ENCODE results near the gene LRRFIP1.

DNA sequence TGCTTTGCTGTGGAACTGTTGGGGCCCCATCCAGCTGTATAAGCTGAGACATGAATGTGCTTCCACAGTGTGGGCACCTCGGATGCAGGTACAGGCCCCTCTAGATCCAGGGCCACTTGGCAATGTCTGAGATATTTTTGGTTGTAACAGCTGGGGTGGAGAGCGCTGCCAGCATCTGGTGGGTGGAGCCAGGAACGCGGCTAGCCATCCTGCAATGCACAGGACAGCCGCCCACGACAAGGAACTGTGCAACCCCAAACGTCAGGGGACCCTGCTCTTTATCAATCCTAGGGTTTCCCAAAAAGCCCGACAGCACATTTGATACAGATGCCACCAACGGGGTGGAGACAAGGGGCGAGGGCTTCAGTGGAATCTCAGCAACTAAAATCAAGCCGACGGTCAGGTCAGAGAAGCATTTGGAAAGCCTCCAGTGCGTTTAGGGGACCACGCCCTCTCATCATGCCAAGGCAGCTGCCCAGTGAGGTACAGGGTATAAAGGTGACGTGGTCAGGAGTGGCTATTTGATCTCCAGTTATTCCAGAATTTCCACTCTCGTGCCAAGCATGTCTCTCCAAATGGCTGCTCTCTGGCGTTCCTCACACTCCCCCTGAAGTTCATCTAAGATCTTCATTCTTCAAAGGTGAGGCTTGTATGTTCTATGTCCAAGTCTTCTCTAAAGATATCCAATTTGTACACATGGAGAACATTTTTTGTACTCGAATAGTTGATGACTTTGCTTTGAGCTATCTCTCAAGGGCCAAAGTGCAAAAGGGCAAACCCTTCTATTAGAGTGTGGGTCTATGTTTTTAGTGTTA, 55.7 kb downstream of the LRRFIP1 start:
- no peak for TF ChIP-seq POLR2A (IDR thresholded peaks at IDR 0.05; ENCODE audit: low read length)
- no peak for TF ChIP-seq CBX2 (IDR thresholded peaks at IDR 0.05; ENCODE audit: borderline replicate concordance, low read depth)
- no peak for TF ChIP-seq JUNB (IDR thresholded peaks at IDR 0.05)
- TF ChIP-seq CTCF (IDR thresholded peaks at IDR 0.05), result no peak
- TF ChIP-seq JUN (IDR thresholded peaks at IDR 0.05), result no peak
- TF ChIP-seq REST (IDR thresholded peaks at IDR 0.05), result no peak
- no peak for TF ChIP-seq ESRRA (IDR thresholded peaks at IDR 0.05; ENCODE audit: borderline replicate concordance, low read length)

Data from A549 (cell line).